Cardiac muscle cell (in vitro differentiated cells and primary cell): ENCODE data around the gene UBE2E1. TPM values are rescaled to one million over a fixed set of nuclear protein-coding genes. Genes with fewer than 3 reads are reported as not detected.

Experiments
- DNase-seq, 2 donors: peaks; one replicate each; pipeline versions ENCODE4 v3.0.0 to v3.0.0-alpha.2; 2010 to 2017; ENCODE audit warnings: low read depth in 1 of 2, low spot score in 1 of 2
- H3K27ac ChIP-seq: fragments of 200-600 bp; sonication (generic); 2 replicates; pipeline ENCODE4 v1.5.1; 2016
- H3K27me3 ChIP-seq: fragments of 200-600 bp; sonication (generic); 2 replicates; pipeline ENCODE4 v1.6.0; 2016; ENCODE audit warnings: control low read depth
- H3K36me3 ChIP-seq: fragments of 200-600 bp; sonication (generic); 2 replicates; pipeline ENCODE4 v1.5.1; 2016; ENCODE audit warnings: control low read depth
- H3K4me1 ChIP-seq: fragments of 200-600 bp; sonication (generic); 2 replicates; pipeline ENCODE4 v1.8.1; 2017; ENCODE audit warnings: low read depth, mild to moderate bottlenecking, mixed run types
- H3K4me3 ChIP-seq: fragments of 200-600 bp; sonication (generic); 2 replicates; pipeline ENCODE4 v1.5.1; 2016; ENCODE audit warnings: mild to moderate bottlenecking
- H3K9me3 ChIP-seq: fragments of 200-600 bp; sonication (generic); 2 replicates; pipeline ENCODE4 v1.5.1; 2017; ENCODE audit warnings: low read depth, mild to moderate bottlenecking, control low read depth
- polyA plus RNA-seq: library from polyadenylated mRNA; unstranded; fragments of >200 nt; fragmentation: Nextera tagmentation; extraction: Ambion mirVana; gene quantifications from 2 replicates; pipeline ENCODE4 v1.2.1, GENCODE V29; 2016
- total RNA-seq: library from RNA; depleted of rRNA; stranded (reverse); fragments of >200 nt; gene quantifications from 2 replicates; pipeline ENCODE4 v1.2.3, GENCODE V29; 2016
- TF ChIP-seq, protein P1 (sequence below): IDR thresholded peaks from 2 replicates; pipeline ENCODE4 v1.5.1; 2012; ENCODE audit warnings: low read depth, mild to moderate bottlenecking, low read length

The UBE2E1 gene
- total and polyA plus RNA-seq, 2 experiments from 2014 or later = 33.5 to 198 TPM

DNA sequence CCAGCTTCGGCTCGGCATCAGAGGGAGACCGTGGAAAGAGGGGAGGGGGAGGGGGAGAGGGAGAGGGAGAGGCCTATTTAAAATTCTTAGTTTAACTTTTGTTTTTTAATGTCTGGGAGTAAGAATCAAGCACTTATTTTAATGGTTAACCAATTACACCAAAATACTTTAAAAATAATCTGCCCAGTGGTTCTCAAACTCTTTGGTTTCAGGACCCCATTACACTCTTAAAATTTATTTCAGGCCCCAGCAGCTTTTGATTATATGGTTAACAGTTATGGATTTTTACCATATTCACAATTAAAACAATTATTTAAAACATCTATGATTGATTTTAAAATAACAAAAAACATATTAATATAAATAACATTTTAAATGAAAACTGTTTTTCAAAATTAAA is 66.6 kb downstream of the UBE2E1 start:
- TF ChIP-seq, protein P1, sequence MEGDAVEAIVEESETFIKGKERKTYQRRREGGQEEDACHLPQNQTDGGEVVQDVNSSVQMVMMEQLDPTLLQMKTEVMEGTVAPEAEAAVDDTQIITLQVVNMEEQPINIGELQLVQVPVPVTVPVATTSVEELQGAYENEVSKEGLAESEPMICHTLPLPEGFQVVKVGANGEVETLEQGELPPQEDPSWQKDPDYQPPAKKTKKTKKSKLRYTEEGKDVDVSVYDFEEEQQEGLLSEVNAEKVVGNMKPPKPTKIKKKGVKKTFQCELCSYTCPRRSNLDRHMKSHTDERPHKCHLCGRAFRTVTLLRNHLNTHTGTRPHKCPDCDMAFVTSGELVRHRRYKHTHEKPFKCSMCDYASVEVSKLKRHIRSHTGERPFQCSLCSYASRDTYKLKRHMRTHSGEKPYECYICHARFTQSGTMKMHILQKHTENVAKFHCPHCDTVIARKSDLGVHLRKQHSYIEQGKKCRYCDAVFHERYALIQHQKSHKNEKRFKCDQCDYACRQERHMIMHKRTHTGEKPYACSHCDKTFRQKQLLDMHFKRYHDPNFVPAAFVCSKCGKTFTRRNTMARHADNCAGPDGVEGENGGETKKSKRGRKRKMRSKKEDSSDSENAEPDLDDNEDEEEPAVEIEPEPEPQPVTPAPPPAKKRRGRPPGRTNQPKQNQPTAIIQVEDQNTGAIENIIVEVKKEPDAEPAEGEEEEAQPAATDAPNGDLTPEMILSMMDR = no peak
- Histone ChIP-seq H3K36me3 (no peaks in the 10 kb centered on the region), H3K9me3 (no peaks in the 10 kb centered on the region), H3K27me3 (no peaks in the 10 kb centered on the region), H3K4me1 (peaks cover 30% of the 10 kb centered on the region), H3K4me3 (no peak overlapping the region), H3K27ac (no peak overlapping the region)
- DNase-seq = no peak

DNA sequence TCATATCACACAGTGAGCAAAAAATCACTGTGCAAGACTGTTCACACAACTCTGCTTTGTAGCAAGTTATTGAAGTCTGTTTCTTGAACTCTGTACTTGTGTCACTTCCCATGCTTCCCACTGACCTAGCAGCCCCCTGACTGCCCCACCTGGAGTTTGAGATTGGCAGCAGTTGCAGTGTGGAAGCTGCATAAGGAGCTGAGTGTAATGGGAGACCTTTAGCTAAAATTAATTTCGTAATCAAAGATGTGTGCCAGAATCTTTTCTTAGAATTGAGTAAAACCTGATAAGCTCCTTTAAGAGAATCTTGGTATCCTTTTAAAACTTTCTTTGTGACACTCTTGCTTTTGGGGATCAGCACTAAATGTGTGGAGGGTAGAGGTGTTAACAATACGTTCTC is 68.2 kb downstream of the UBE2E1 start:
- no peaks in the 10 kb centered on the region for H3K36me3 ChIP-seq
- no peaks in the 10 kb centered on the region for H3K9me3 ChIP-seq
- H3K27me3 ChIP-seq = no peaks in the 10 kb centered on the region
- TF ChIP-seq, protein P1 = no peak
- no peak overlapping the region for H3K4me3 ChIP-seq
- no peak overlapping the region for H3K27ac ChIP-seq
- peak in 1 of 2 donors; percentile 63 for DNase-seq
- peaks cover 16% of the 10 kb centered on the region for H3K4me1 ChIP-seq

DNA sequence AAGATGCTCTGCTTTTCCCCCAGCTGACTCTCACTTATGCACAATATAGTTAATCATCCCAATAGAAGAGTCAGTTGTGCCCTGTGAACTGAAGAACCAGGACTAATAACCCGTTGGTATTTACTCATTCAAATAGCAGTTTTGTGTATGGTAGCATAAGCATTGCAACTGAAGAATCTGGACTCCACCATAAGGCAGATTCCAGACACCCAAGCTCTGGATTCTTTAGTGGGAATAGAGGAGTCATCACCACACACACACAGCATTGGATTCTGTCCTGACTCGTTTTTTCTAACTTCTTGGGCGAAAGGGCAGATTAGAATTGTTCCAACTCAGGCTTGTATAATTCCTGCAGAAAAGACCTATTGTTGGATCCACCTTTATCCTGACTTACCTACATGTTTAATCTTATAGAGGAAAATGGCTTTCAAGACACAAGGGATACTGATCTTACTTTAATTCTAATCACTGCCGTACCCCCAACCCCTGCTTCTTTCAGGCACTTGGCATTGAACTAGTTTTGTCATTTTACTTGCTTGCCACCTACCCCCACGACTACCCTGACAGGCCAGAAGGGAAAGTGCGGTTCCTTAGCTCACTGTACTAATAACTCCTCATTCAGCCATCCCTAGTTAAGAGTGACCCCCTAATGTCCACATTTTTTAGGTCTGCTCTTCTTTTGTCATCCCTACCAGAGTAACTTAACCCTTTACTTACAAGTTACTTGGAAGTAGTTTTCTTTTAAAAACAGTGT is 68.8 kb downstream of the UBE2E1 start:
- peak in 1 of 2 donors; percentile 63 for DNase-seq
- no peaks in the 10 kb centered on the region for H3K27me3 ChIP-seq
- TF ChIP-seq, protein P1 = no peak
- no peaks in the 10 kb centered on the region for H3K9me3 ChIP-seq
- H3K27ac ChIP-seq = no peak overlapping the region
- no peaks in the 10 kb centered on the region for H3K36me3 ChIP-seq
- no peak overlapping the region for H3K4me3 ChIP-seq
- H3K4me1 ChIP-seq = peaks cover 12% of the 10 kb centered on the region

DNA sequence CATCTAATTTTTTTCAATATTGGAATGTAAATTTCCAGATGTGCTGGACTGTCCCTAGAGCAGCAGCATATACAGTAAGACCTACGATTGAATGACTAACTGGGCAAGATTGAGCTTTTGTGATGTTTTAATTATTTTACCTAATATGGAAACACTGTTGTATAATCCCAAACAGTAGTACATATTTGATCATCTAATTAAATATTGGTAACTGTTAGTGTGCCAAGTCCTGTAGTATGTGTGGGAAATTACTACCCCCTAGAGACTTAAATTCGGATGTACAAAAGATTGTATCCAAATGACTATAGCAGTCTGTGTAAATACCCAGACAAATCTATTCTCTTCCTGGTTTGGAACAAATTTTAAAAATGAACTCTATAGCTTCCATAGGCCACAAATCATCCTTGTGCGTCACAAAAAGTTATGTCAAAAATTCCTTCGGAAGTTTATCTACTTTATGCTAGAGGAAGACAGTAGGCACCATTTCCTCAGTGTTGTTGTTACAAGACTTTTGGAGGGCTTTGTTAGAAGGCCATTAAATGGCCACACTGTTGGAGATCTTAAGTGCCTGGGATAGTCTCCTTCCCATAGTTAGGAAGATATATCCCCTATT is 69.5 kb downstream of the UBE2E1 start:
- Histone ChIP-seq H3K27ac (no peak overlapping the region), H3K9me3 (no peaks in the 10 kb centered on the region), H3K4me1 (peaks cover 6% of the 10 kb centered on the region), H3K4me3 (no peak overlapping the region), H3K36me3 (no peaks in the 10 kb centered on the region), H3K27me3 (no peaks in the 10 kb centered on the region)
- no peak for DNase-seq
- TF ChIP-seq, protein P1 = no peak

DNA sequence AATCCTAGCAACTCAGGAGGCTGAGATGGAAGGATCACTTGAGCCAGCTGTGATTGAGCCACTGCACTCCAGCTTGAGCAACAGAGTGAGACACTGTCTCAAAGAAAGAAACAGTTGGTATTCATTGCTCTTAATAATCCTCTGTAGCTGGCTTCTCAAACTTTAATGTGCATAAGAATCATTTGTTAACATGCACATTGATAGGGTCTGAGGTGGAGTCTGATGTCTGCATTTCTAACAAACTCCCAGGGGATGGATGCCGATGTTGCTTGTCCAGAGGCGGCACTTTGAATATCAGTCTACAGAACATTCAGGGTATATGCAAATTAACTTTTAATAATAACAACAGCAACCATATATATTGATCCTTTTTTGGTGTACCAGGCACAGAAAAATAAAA is 71.2 kb downstream of the UBE2E1 start:
- no peak overlapping the region for H3K27ac ChIP-seq

More for the DNA sequence above, 71.2 kb downstream of the UBE2E1 start:
- Histone ChIP-seq H3K27me3 (no peaks in the 10 kb centered on the region), H3K9me3 (no peaks in the 10 kb centered on the region), H3K36me3 (no peaks in the 10 kb centered on the region), H3K4me3 (no peak overlapping the region), H3K4me1 (peaks cover 4% of the 10 kb centered on the region)
- TF ChIP-seq, protein P1 = no peak
- DNase-seq = no peak
